Hepatocyte (in vitro differentiated cells): ENCODE data around the gene OVAAL.

ENCODE experiments used
- CTCF ChIP-seq: fragments of 200-600 bp; sonication (generic); IDR thresholded peaks from 2 replicates; pipeline ENCODE4 v1.5.1; 2016; ENCODE audit warnings: antibody characterized with exemption, mild to moderate bottlenecking; ENCODE audit not compliant: poor library complexity
- EZH2 ChIP-seq: fragments of 200-600 bp; sonication (generic); IDR thresholded peaks from 2 replicates; pipeline ENCODE4 v1.6.1; 2016; ENCODE audit warnings: antibody characterized with exemption, mild to moderate bottlenecking, borderline replicate concordance

DNA sequence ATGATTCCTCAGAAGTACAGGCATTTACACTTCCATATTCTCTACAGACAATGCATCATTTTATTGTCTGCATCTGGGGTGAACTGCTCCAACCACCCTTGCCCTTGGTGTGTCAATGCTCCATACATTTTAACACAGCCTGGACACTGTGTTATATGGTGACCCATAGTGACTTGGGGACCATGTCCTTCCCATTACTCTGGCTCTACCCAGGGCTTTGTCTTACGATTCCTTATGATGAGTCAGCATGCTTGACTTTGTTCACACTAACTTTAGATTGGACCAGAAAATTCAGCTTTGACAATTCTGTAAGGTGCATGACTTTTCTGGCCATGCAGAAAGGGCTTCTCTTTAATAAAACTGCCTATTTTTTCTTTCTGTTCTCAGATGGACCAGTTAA, 6.8 kb upstream of the OVAAL start:
- TF ChIP-seq CTCF (no peak), EZH2 (no peak)
